Naive B cell (primary cell): Measurements from ENCODE around the gene CSNK1G1. TPM values are rescaled to one million over a fixed set of nuclear protein-coding genes. Genes with fewer than 3 reads are reported as not detected.
A peak's percentile ranks its signal among the peaks of the same experiment; 100 is the strongest.
"Not testable (repeated sequence)": the region's sequence is repeated elsewhere in the genome, so short reads cannot be mapped to it uniquely, and the experiment has no call there.

ENCODE experiments used
- ATAC-seq, 2 donors: fragments of 150-1000 bp; cut with Tn5 transposase; 2 replicates each; pipeline ENCODE4 v1.10.0; 2021; ENCODE audit warnings: low read depth in 2 of 2, mild to moderate bottlenecking in 2 of 2, moderate library complexity in 2 of 2
- DNase-seq: peaks from one replicate; pipeline ENCODE4 v3.0.0; 2022
- H3K27ac Mint-ChIP-seq, 6 donors: one replicate each; pipeline ENCODE4 v1.8.0; 2020 to 2022; ENCODE audit warnings: mild to moderate bottlenecking in 6 of 6, mixed read lengths in 6 of 6, moderate library complexity in 5 of 6, inconsistent platforms in 2 of 6
- H3K27me3 Mint-ChIP-seq, 3 donors: one replicate each; pipeline ENCODE4 v1.8.0; 2021 to 2022; ENCODE audit warnings: mixed read lengths in 3 of 3, mild to moderate bottlenecking in 1 of 3
- H3K36me3 Mint-ChIP-seq, 2 donors: one replicate each; pipeline ENCODE4 v1.8.0; 2020 to 2022; ENCODE audit warnings: mixed read lengths in 2 of 2, inconsistent platforms in 1 of 2, mild to moderate bottlenecking in 1 of 2
- H3K4me1 Mint-ChIP-seq, 3 donors: one replicate each; pipeline ENCODE4 v1.8.0; 2020 to 2022; ENCODE audit warnings: mixed read lengths in 3 of 3, inconsistent platforms in 1 of 3, mild to moderate bottlenecking in 1 of 3, moderate library complexity in 1 of 3
- H3K4me3 Mint-ChIP-seq, 8 donors: one replicate each; pipeline ENCODE4 v1.8.0; 2020 to 2022; ENCODE audit warnings: mild to moderate bottlenecking in 8 of 8, mixed read lengths in 8 of 8, moderate library complexity in 8 of 8, inconsistent platforms in 2 of 8
- H3K9me3 Mint-ChIP-seq, 7 donors: one replicate each; pipeline ENCODE4 v1.8.0; 2020 to 2022; ENCODE audit warnings: mixed read lengths in 7 of 7, mild to moderate bottlenecking in 5 of 7, inconsistent platforms in 2 of 7, moderate library complexity in 1 of 7
- polyA plus RNA-seq, 6 donors: library from polyadenylated mRNA; unstranded; fragments of 300-500 nt; fragmentation: Illumina TruSeq; gene quantifications; one replicate each; pipeline ENCODE4 v1.2.3, GENCODE V29; 2021; ENCODE audit warnings: low read depth in 6 of 6

The CSNK1G1 gene
- 10 to 100 TPM in 5 of 6 donors, 1 to 10 TPM in 1; 1.2 to 26.0 (median 15.4) TPM for polyA plus RNA-seq

DNA sequence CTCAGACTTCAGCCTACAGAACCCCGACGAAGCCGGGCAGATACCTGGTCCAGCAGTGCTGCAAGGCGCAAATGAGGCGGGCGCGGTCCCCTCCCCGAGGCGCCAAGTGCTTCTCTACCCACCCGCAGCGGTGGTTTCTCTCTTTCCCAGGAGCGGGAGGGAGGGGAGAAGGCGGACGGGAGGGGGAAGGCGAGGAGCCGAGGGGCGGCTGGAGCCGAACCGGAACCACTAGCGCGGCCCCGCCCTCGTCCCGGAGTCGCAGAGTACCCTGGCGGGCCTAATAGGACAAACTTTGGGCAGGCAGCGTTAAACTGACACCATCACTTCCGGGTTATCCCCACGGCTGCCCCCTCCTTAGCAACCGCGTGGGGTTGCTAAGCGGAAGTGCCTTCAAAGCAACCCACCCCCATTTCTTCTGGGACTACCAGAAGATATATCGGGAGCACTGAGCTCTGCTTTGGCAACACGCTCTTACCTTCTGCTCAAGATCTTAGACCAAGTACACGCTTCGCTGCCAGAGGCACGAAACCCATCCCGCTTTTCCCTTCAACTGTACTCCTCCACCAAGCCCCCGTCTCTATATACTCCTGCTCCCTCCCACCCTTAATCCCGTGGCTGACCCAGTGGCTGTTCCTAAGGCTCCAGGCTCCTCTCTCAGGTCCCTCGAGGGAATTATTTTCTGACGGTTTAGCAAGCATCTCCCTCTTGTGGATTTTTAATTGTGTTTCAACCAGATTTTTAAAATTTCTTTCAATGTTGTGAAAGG, at the start of gene CSNK1G1:
CSNK1G1 (minus strand) TSS at position 230 of the 766 bp plus-strand sequence. CDS start 55,674 bp downstream, outside the sequence.
- Mint-ChIP-seq H3K9me3 (no peaks in the 10 kb centered on the region), H3K27me3 (no peaks in the 10 kb centered on the region), H3K36me3 (no peaks in the 10 kb centered on the region), H3K4me1 (peaks cover 16 to 21% (median 20%) of the 10 kb centered on the region in 3 donors), H3K4me3 (peak within 1 kb of the TSS; percentile 85 to 98 (median 96)), H3K27ac (peak within 1 kb of the TSS; percentile 85 to 98 (median 96))
- peak; percentile 99 for ATAC-seq
- peak; percentile 90 for DNase-seq

DNA sequence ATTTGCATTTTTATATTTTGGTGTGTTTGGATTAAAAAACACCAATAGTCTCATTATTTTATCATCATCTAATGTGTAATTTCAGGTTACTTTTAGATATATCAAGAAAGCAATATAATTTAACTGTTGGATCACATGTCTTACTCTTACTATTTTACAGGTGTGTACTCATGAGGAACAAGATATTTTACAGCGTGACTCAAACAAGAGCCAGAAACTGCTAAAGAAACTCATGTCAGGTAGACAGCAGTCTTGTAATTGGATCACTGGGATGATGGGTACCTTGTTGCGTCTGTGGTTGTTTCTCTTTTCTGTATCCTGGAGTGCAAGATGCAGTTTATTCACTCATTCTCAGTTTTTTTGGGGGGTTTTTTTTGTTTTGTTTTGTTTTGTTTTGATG, 44.6 kb upstream of the CSNK1G1 start:
- ATAC-seq (no peak), DNase-seq (no peak)
- Mint-ChIP-seq H3K4me1 (no peaks in the 10 kb centered on the region), H3K27ac (peak overlapping the region in 1 of 6 donors; percentile 74), H3K4me3 (no peak overlapping the region), H3K9me3 (no peaks in the 10 kb centered on the region), H3K36me3 (peaks cover 21 to 25% of the 10 kb centered on the region in 2 donors), H3K27me3 (no peaks in the 10 kb centered on the region)

DNA sequence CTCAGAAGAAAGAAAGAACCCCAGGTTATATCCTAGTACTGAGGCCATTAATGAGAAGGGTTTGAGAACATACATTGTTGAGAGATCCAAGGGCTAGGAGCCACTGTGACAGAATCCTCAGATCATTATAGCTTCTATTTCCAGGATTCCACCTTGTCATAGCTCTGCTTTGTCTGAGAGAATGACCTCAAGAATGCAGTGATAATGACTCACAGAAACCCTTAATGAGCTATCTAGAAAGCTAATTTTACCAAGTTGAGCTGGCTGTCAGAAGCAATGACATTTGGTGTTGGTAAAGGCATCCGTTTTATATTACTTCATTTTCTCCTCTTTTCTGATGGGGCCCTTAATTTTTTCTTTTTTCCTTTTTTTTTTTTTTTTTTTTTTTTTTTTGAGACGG, 42.6 kb upstream of the CSNK1G1 start:
- no peak for ATAC-seq
- Mint-ChIP-seq H3K27ac (peak overlapping the region in 1 of 6 donors; percentile 41), H3K36me3 (peaks cover 31 to 32% of the 10 kb centered on the region in 2 donors), H3K4me1 (peaks cover 0 to 3% (median 0%) of the 10 kb centered on the region in 3 donors), H3K4me3 (no peak overlapping the region), H3K27me3 (no peaks in the 10 kb centered on the region), H3K9me3 (no peaks in the 10 kb centered on the region)
- DNase-seq = no peak

DNA sequence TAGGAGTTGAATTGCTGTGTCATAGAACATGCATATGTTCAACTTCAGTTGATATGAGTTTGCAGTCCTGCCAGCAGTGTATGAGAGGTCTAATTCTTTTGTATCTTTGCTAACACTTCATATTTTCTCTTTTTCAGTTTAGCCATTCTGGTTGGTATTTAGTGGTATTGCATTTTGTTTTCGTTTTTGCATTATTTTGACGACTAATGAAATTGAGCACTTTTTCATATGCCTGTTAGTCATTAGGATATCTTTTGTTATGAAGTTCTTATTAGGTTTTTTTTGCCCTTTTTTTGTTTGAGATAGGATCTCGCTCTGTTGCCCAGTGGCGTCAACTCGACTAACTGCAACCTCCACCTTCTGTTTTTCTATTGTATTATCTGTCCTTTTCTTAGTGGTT, 40.8 kb upstream of the CSNK1G1 start:
- Mint-ChIP-seq H3K4me1 (peaks cover 0 to 3% (median 0%) of the 10 kb centered on the region in 3 donors), H3K27ac (no peak overlapping the region), H3K4me3 (no peak overlapping the region), H3K27me3 (no peaks in the 10 kb centered on the region), H3K9me3 (no peaks in the 10 kb centered on the region), H3K36me3 (peaks cover 30 to 32% of the 10 kb centered on the region in 2 donors)
- ATAC-seq = no peak
- no peak for DNase-seq

DNA sequence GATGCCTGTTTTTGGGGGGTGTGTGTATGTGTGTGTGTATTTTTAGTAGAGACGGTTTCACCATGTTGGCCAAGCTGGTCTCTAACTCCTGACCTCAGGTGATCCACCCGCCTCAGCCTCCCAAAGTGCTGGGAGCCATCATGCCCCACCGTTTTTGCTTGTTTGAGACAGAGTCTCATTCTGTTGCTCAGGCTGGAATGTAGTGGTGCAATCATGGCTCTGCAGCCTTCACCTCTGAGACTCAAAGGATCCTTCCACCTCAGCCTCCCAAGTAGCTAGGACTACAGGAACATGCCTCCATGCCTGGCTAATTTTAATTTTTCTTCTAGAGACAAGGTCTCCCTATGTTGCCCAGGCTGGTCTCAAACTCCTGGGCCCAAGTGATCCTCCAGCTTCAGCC, 36.5 kb upstream of the CSNK1G1 start:
- peaks cover 16% of the 10 kb centered on the region in 3 donors for H3K4me1 Mint-ChIP-seq
- not testable (repeated sequence) for H3K27me3 Mint-ChIP-seq, ATAC-seq, DNase-seq, H3K9me3 Mint-ChIP-seq
- H3K36me3 Mint-ChIP-seq = peaks cover 17 to 21% of the 10 kb centered on the region in 2 donors
- peak overlapping the region in 2 of 6 donors; percentile 54 to 64 for H3K27ac Mint-ChIP-seq
- H3K4me3 Mint-ChIP-seq = peak overlapping the region in 1 of 8 donors; percentile 18

DNA sequence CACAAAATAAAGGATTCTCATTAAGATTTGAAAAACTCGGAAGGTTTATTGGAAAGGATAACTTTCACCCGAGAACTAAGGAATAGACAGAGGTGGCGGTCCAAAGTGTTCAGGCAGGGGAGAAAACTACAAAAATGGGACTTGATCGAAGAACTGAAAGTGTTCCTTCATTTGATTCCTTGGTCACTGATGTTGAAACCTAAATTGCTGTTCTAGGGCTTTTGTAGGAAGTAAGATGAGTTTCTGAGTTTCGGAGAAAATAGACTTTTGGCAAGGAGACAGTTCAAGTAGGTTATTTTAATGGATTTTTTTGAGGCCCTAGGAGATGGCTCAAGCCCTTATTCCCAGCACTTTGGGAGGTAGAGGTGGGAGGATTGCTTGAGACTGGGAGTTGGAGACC, 33.1 kb upstream of the CSNK1G1 start:
- Mint-ChIP-seq H3K9me3 (no peaks in the 10 kb centered on the region), H3K36me3 (peaks cover 5 to 6% of the 10 kb centered on the region in 2 donors), H3K4me1 (peaks cover 17 to 18% (median 18%) of the 10 kb centered on the region in 3 donors), H3K4me3 (peak overlapping the region; percentile 54 to 100 (median 83)), H3K27ac (peak overlapping the region in 5 of 6 donors; percentile 9 to 90 (median 57)), H3K27me3 (no peaks in the 10 kb centered on the region)
- ATAC-seq (no peak), DNase-seq (no peak)

DNA sequence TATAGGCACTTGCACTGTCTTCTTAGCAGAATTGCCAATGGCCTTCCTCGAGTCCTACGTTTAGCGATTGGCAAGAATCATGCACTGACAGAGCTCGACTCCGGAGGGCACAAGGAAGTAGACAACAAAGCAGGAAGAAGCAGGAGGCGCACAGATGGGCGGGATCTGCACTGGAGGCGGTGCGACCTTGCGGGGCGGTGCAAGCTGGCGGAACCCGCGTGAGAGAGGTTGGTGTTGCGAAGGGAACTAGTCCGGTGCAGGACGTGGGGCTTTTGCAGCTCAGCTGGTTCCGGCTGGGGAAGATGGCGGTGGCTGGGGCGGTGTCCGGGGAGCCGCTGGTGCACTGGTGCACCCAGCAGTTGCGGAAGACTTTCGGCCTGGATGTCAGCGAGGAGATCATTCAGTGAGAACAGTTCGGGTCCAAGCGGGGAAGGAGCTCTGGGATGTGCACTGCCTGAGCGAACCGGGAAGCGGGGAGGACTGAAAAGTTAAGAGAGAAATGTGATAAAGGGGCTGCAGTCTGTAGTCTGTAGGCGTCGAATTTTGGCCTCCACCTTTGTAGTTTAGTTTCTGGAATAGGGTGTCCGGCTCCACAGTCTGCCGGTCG, 31.7 kb upstream of the CSNK1G1 start, which contains the start of gene TRIP4:
TRIP4 (plus strand) TSS at position 275 of the 607 bp plus-strand sequence; CDS start at position 303, 28 bp downstream.
- Mint-ChIP-seq H3K4me3 (peak within 1 kb of the TSS; percentile 92 to 100 (median 99)), H3K27ac (peak within 1 kb of the TSS; percentile 85 to 98 (median 95)), H3K9me3 (no peaks in the 10 kb centered on the region), H3K27me3 (no peaks in the 10 kb centered on the region), H3K4me1 (peaks cover 15 to 18% (median 17%) of the 10 kb centered on the region in 3 donors), H3K36me3 (no peaks in the 10 kb centered on the region)
- peak; percentile 96 for DNase-seq
- ATAC-seq = peak; percentile 98

DNA sequence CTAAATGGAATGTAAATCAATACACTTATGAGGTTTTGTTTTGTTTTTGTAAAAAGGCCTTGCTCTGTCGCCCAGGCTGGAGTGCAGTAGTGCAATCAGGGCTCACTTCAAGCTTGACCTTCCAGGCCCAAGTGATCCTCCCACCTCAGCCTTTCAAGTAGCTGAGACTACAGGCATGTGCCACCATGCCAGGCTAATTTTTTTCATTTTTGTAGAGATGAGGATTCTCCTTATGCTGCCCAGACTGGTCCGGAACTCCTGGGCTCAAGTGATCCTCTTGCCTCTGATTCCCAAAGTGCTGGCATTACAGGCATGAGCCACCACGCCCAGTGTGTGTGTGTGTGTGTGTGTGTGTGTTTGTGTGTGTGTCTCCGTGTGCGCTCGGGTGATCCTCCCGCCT, 30.3 kb upstream of the CSNK1G1 start:
- H3K36me3 Mint-ChIP-seq = no peaks in the 10 kb centered on the region
- no peak for ATAC-seq
- no peaks in the 10 kb centered on the region for H3K27me3 Mint-ChIP-seq
- peak overlapping the region in 1 of 6 donors; percentile 42 for H3K27ac Mint-ChIP-seq
- H3K4me1 Mint-ChIP-seq = peaks cover 22 to 28% (median 27%) of the 10 kb centered on the region in 3 donors
- H3K4me3 Mint-ChIP-seq = peak overlapping the region in 4 of 8 donors; percentile 61 to 95 (median 72)
- no peak for DNase-seq
- H3K9me3 Mint-ChIP-seq = no peaks in the 10 kb centered on the region

DNA sequence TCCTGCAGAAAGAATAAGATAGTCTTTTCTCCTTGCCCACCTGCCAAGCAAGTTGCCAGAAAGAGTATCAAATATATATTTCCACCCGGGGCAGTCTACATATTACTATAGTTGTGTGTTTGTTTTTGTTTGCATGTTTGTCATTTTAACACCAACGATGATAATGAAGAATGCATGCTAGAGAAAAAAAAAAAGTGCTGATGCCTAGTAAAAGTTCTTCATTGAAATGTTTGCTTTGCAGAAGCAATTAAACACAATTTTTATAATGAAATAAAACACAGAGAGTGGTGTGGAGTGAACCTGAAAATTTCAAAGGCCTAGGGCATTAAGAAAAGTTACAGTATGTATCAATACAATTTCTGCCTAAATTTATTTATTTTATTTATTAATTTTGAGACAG, 27.8 kb upstream of the CSNK1G1 start:
- Mint-ChIP-seq H3K4me3 (peak overlapping the region in 1 of 8 donors; percentile 36), H3K9me3 (no peaks in the 10 kb centered on the region), H3K36me3 (no peaks in the 10 kb centered on the region), H3K4me1 (peaks cover 18 to 29% (median 27%) of the 10 kb centered on the region in 3 donors), H3K27me3 (no peaks in the 10 kb centered on the region), H3K27ac (peak overlapping the region in 1 of 6 donors; percentile 68)
- ATAC-seq (no peak), DNase-seq (no peak)

DNA sequence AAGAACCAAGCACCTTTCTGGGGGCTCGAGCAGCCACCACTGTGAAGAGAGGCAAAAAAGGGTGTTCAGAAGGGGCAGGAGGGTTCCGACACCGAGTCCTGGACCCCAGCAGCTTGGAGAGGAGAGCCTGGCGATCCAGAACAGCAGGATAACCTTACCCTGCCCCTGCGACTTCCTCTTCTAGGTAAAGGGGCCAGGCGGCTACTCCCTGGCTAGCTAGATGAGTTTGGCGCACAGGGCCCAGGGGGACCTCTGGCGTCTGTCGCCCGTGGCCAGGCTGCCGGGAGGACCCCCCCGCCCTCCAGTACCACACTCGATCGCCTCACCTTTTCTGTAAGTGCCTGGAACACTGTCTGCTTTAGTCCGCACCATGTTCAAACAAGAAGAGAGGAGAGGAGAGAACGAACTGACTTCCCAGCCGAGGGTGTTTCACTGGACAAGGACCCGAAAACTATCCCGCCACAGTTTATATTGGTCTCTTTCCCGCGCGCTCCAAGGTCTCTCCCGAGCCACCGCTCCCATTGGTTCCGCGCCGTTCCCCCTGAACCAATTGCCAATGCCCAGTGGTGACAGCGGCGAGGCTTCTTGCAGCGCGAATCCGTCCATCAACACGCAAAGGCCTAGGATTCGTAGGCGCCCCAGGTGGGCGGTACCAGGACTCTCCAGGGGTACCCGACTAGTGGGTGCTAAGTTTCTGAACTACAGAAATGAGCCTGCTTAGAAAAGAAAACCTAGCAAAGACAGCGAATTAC, 25.2 kb upstream of the CSNK1G1 start, which contains the start of gene PCLAF:
PCLAF (minus strand) TSS at position 442 of the 752 bp plus-strand sequence; CDS start at position 372, 70 bp downstream.
- no peaks in the 10 kb centered on the region for H3K9me3 Mint-ChIP-seq
- H3K27ac Mint-ChIP-seq = peak within 1 kb of the TSS in 5 of 6 donors; percentile 34 to 85 (median 82)
- peak within 1 kb of the TSS; percentile 83 to 100 (median 95) for H3K4me3 Mint-ChIP-seq
- no peaks in the 10 kb centered on the region for H3K27me3 Mint-ChIP-seq
- ATAC-seq (peak; percentile 100), DNase-seq (peak; percentile 86)
- peaks cover 9 to 18% (median 14%) of the 10 kb centered on the region in 3 donors for H3K4me1 Mint-ChIP-seq
- H3K36me3 Mint-ChIP-seq = no peaks in the 10 kb centered on the region

DNA sequence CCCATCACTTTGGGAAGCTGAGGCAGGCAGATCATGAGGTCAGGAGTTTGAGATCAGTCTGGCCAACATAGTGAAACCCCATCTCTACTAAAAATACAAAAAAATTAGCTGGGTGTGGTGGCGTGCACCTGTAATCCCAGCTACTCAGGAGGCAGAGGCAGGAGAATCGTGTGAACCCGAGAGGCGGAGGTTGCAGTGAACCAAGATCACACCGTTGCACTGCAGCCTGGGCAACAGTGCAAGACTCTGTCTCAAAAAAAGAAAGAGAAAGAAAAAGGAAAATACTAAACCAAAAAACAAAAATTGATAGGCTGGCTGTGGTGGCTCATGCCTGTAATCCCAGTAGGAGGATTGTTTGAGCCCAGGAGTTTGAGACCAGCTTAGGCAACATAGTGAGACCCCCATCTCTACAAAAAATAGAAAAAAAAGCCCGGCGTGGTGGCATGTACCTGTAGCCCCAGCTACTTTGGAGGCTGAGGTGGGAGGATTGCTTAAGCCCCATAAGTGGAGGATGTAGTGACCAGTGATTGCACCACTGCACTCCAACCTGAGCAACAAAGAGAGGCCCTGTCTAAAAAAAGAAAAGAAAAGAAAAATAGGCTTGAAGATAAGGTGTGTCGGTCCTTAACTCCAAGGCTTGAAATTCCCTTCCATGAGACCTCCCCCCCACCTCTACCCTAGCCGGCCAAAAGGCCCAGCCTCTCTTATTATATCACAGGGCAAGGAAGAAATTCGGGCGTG, 24.3 kb upstream of the CSNK1G1 start:
- H3K4me1 Mint-ChIP-seq = peaks cover 9 to 18% (median 14%) of the 10 kb centered on the region in 3 donors
- not testable (repeated sequence) for H3K9me3 Mint-ChIP-seq, ATAC-seq, H3K36me3 Mint-ChIP-seq, DNase-seq, H3K27me3 Mint-ChIP-seq
- H3K4me3 Mint-ChIP-seq = peak overlapping the region; percentile 83 to 100 (median 95)
- H3K27ac Mint-ChIP-seq = peak overlapping the region in 1 of 6 donors; percentile 58

DNA sequence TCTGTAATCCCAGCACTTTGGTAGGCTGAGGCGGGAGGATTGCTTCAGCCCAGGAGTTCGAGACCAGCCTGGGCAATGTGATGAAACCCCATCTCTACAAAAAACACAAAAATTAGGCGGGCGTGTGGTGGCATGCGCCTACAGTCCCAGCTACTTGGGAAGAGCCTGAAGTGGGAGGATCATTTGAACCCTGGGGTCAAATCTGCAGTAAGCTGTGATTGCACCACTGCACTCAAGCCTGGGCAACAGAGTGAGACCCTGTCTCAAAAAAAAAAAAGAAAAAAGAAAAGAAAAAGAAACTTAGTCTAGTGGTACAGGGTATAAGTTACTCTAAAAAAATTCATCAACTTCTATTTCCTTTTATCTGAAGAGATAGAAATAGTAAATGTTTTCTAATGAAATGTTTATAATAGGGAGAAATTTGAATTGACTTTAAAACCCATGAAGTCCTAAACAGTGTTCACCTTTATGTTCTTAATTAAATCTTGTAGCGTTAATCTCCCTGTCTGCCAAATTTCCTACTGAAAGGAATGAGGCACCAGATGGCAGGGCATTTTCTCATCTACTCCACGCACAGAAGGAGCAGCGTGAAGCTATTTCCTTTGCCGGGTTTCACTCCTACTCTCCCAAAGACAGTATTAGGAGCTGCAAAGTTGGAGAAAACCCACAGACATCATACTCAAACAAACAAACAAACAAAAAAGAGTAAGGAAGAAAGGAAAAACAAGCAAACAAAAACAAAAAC, 23.4 kb upstream of the CSNK1G1 start:
- Mint-ChIP-seq H3K4me3 (peak overlapping the region in 7 of 8 donors; percentile 15 to 90 (median 73)), H3K27ac (peak overlapping the region in 2 of 6 donors; percentile 19 to 52), H3K9me3 (no peaks in the 10 kb centered on the region), H3K27me3 (no peaks in the 10 kb centered on the region), H3K36me3 (no peaks in the 10 kb centered on the region), H3K4me1 (peaks cover 9 to 18% (median 14%) of the 10 kb centered on the region in 3 donors)
- ATAC-seq = no peak
- no peak for DNase-seq
